H54 (cell line): ENCODE data around the gene HRH1.
"Not testable (repeated sequence)": the region's sequence is repeated elsewhere in the genome, so short reads cannot be mapped to it uniquely, and the experiment has no call there.

ENCODE experiments used
- DNase-seq: peaks from one replicate; pipeline ENCODE4 v3.0.0; 2011; ENCODE audit warnings: low spot score, mixed read lengths; ENCODE audit not compliant: insufficient read length
- FAIRE-seq: peaks from 3 replicates; lab custom pipeline; 2011; peaks lifted over from hg19 to GRCh38; lab: Jason Lieb, UNC
- POLR2A ChIP-seq: IDR thresholded peaks from 2 replicates; pipeline ENCODE4 v1.6.1; 2011; ENCODE audit warnings: low read depth, mild to moderate bottlenecking, low read length

The HRH1 gene

GRCh38 chr3:11213810-11214450, 59.6 kb downstream of the HRH1 start:
- FAIRE-seq (no peak), DNase-seq (no peak)
- TF ChIP-seq POLR2A = no peak

GRCh38 chr3:11214451-11214978, 60.2 kb downstream of the HRH1 start:
- DNase-seq = no peak
- TF ChIP-seq POLR2A = no peak
- no peak for FAIRE-seq

- not testable (repeated sequence) for DNase-seq, FAIRE-seq
Measured at GRCh38 chr3:11217370-11217769, 63.1 kb downstream of the HRH1 start.

GRCh38 chr3:11220230-11220629, 65.9 kb downstream of the HRH1 start:
- DNase-seq (no peak), FAIRE-seq (no peak)
- TF ChIP-seq POLR2A = no peak

GRCh38 chr3:11221818-11222415, 67.6 kb downstream of the HRH1 start:
- no peak for FAIRE-seq
- DNase-seq = no peak
- no peak for TF ChIP-seq POLR2A

- FAIRE-seq (no peak), DNase-seq (no peak)
- TF ChIP-seq POLR2A = no peak
Measured at GRCh38 chr3:11224010-11224409, 69.7 kb downstream of the HRH1 start.

GRCh38 chr3:11224870-11225229, 70.6 kb downstream of the HRH1 start:
- no peak for TF ChIP-seq POLR2A
- FAIRE-seq = no peak
- DNase-seq = no peak

- FAIRE-seq (no peak), DNase-seq (no peak)
- no peak for TF ChIP-seq POLR2A
Measured at GRCh38 chr3:11226042-11226370, 71.7 kb downstream of the HRH1 start.

- TF ChIP-seq POLR2A = no peak
- FAIRE-seq (no peak), DNase-seq (no peak)
Measured at GRCh38 chr3:11228041-11228440, 73.7 kb downstream of the HRH1 start.

GRCh38 chr3:11230125-11230524, 75.8 kb downstream of the HRH1 start:
- no peak for TF ChIP-seq POLR2A
- DNase-seq = no peak
- FAIRE-seq = no peak

- no peak for TF ChIP-seq POLR2A
- DNase-seq (no peak), FAIRE-seq (no peak)
Measured at GRCh38 chr3:11230832-11231231, 76.5 kb downstream of the HRH1 start.

- TF ChIP-seq POLR2A = no peak
- FAIRE-seq (no peak), DNase-seq (no peak)
Measured at GRCh38 chr3:11235385-11235784, 81.1 kb downstream of the HRH1 start.

GRCh38 chr3:11236588-11237461, 82.5 kb downstream of the HRH1 start:
- FAIRE-seq (no peak), DNase-seq (no peak)
- no peak for TF ChIP-seq POLR2A

- FAIRE-seq (peak; percentile 72), DNase-seq (peak; percentile 19)
- no peak for TF ChIP-seq POLR2A
Measured at GRCh38 chr3:11238060-11238459, 83.8 kb downstream of the HRH1 start.
